ENCODE data around the gene AGL.
"Not testable (repeated sequence)": the region's sequence is repeated elsewhere in the genome, so short reads cannot be mapped to it uniquely, and the experiment has no call there.

AGL gene

DNA sequence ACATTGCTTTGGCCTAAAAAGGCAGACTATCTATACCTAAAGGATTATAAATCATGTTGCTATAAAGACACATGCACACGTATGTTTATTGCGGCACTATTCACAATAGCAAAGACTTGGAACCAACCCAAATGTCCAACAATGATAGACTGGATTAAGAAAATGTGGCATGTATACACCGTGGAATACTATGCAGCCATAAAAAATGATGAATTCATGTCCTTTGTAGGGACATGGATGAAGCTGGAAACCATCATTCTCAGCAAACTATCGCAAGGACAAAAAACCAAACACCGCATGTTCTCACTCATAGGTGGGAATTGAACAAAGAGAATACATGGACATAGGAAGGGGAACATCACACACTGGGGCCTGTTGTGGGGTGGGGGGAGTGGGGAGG, 110.1 kb downstream of the AGL start:
- POLR2A ChIA-PET; H3K36me3 ChIP-seq (ENCODE audit: control insufficient read depth in 2 of 2, insufficient read depth in 1 of 2, low read length in 2 of 2); H3K9me3 ChIP-seq (ENCODE audit: control insufficient read depth, insufficient read depth, low read depth, low read length): not testable (repeated sequence)

GRCh38 chr1:99963041-99963795, 113.1 kb downstream of the AGL start:
- H3K9me3 ChIP-seq (ENCODE audit: control insufficient read depth, insufficient read depth, low read depth, low read length) = no peaks in the 10 kb centered on the region
- POLR2A ChIA-PET = no interaction called here
- TF ChIP-seq ZNF660 (tag by site-specific recombination; IDR thresholded peaks at IDR 0.05) (peak; percentile 63), ZNF76 (tag by site-specific recombination; IDR thresholded peaks at IDR 0.05; ENCODE audit: borderline replicate concordance, low read depth) (no peak)
- H3K4me1 ChIP-seq (ENCODE audit: control insufficient read depth, insufficient read depth, low read length) = no peaks in the 10 kb centered on the region
- no peak overlapping the region for H3K4me3 ChIP-seq (ENCODE audit: low read depth, low read length)
- no peak overlapping the region for H3K27ac ChIP-seq (ENCODE audit: extremely low read depth, low read depth, low read length)
- CTCF ChIA-PET = no interaction called here
- H3K36me3 ChIP-seq (ENCODE audit: control insufficient read depth in 2 of 2, insufficient read depth in 1 of 2, low read length in 2 of 2) = no peaks in the 10 kb centered on the region

More for the DNA sequence above, 110.1 kb downstream of the AGL start:
- CTCF ChIA-PET = interaction anchor here (0.7 kb wide), 1 partner anchor 9 kb away, joined by 4 read pairs; no protein-coding TSS in a partner anchor
- H3K4me3 ChIP-seq (ENCODE audit: low read depth, low read length); H3K4me1 ChIP-seq (ENCODE audit: control insufficient read depth, insufficient read depth, low read length); H3K27ac ChIP-seq (ENCODE audit: extremely low read depth, low read depth, low read length): not testable (repeated sequence)
- peak; percentile 91 for TF ChIP-seq ZNF146 (tag by site-specific recombination; IDR thresholded peaks at IDR 0.05)

DNA sequence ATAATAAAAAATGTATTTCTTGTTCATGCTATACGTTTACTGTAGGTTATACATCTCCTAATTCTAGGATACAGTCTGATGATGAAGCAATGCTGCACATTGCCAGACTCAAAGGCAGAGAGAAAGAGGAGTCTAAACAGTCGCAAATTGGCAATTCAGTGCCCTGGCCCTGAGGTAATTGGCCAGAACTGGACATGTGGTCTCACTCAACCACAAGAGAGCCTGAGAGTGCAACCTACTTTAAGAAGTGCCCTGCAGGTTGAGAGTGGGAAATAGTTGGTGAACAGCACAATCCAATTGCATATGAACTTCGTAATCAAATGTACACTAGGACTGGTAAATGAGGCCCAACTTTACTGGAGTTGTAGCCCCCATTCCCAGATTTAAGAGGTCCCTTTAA, 114.6 kb downstream of the AGL start:
- Histone ChIP-seq H3K4me3 (ENCODE audit: low read depth, low read length) (no peak overlapping the region), H3K27ac (ENCODE audit: extremely low read depth, low read depth, low read length) (no peak overlapping the region), H3K36me3 (ENCODE audit: control insufficient read depth in 2 of 2, insufficient read depth in 1 of 2, low read length in 2 of 2) (no peaks in the 10 kb centered on the region), H3K9me3 (ENCODE audit: control insufficient read depth, insufficient read depth, low read depth, low read length) (no peaks in the 10 kb centered on the region), H3K4me1 (ENCODE audit: control insufficient read depth, insufficient read depth, low read length) (no peaks in the 10 kb centered on the region)
- no peak for TF ChIP-seq SP3 (tag by site-specific recombination; IDR thresholded peaks at IDR 0.05)
- no peak for TF ChIP-seq GFI1B (tag by site-specific recombination; IDR thresholded peaks at IDR 0.05)
- TF ChIP-seq, protein P1, sequence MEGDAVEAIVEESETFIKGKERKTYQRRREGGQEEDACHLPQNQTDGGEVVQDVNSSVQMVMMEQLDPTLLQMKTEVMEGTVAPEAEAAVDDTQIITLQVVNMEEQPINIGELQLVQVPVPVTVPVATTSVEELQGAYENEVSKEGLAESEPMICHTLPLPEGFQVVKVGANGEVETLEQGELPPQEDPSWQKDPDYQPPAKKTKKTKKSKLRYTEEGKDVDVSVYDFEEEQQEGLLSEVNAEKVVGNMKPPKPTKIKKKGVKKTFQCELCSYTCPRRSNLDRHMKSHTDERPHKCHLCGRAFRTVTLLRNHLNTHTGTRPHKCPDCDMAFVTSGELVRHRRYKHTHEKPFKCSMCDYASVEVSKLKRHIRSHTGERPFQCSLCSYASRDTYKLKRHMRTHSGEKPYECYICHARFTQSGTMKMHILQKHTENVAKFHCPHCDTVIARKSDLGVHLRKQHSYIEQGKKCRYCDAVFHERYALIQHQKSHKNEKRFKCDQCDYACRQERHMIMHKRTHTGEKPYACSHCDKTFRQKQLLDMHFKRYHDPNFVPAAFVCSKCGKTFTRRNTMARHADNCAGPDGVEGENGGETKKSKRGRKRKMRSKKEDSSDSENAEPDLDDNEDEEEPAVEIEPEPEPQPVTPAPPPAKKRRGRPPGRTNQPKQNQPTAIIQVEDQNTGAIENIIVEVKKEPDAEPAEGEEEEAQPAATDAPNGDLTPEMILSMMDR (tag by site-specific recombination; IDR thresholded peaks at IDR 0.05) = no peak
- no peak for TF ChIP-seq YY1 (tag by site-specific recombination; IDR thresholded peaks at IDR 0.05)
- no peak for TF ChIP-seq ZNF768 (tag by site-specific recombination; IDR thresholded peaks at IDR 0.05)
- TF ChIP-seq ZNF629 (tag by site-specific recombination; IDR thresholded peaks at IDR 0.05) = no peak
- no peak for TF ChIP-seq ZNF473 (tag by site-specific recombination; IDR thresholded peaks at IDR 0.05)
- TF ChIP-seq KLF7 (tag by site-specific recombination; IDR thresholded peaks at IDR 0.05; ENCODE audit: borderline replicate concordance) = no peak
- no peak for TF ChIP-seq ZNF610 (tag by site-specific recombination; IDR thresholded peaks at IDR 0.05; ENCODE audit: borderline replicate concordance)
- TF ChIP-seq, protein P2, sequence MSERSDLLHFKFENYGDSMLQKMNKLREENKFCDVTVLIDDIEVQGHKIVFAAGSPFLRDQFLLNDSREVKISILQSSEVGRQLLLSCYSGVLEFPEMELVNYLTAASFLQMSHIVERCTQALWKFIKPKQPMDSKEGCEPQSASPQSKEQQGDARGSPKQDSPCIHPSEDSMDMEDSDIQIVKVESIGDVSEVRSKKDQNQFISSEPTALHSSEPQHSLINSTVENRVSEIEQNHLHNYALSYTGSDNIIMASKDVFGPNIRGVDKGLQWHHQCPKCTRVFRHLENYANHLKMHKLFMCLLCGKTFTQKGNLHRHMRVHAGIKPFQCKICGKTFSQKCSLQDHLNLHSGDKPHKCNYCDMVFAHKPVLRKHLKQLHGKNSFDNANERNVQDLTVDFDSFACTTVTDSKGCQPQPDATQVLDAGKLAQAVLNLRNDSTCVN (tag by site-specific recombination; optimal IDR thresholded peaks at IDR 0.05) = no peak
- no peak for TF ChIP-seq ZNF132 (tag by site-specific recombination; IDR thresholded peaks at IDR 0.05; ENCODE audit: borderline replicate concordance)
- ChIA-PET CTCF (no interaction called here), POLR2A (no interaction called here)

DNA sequence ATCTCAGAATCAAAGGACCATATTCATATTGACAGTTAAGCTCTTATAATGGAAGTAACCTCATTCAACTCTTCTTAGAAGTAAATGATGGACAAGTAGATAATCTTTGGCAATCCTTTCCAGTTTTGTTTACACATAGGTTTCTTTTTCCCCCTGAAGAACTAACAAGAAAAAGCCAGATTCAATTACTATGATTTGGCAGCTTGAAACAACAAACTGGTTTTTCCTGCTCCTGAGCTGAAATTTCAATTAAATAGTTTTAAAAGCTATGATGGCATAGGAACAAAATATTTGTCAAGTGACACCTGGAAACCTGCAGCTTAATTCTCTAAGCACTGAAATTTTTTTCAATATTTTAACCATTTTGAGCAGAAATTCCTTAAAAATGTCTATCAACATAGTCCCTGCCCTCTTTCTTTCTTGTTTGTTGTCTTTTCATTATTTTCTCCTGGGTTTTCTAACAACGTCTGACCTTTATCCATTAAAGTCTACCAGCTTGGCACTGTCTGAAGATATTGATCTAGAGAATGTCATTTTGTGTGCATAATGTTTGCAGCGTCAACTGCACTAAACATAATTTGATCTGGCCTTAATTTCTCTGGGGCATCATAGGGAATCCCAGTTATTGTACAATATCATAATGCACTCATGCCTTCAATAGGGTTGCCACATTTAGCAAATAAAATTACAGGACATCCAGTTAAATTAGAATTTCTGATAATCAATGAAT, 115.7 kb downstream of the AGL start:
- TF ChIP-seq ZNF404 (tag by site-specific recombination; IDR thresholded peaks at IDR 0.05) (no peak), ZFHX2 (tag by site-specific recombination; conservative IDR thresholded peaks at IDR 0.05) (no peak), ZNF558 (tag by site-specific recombination; IDR thresholded peaks at IDR 0.05) (no peak), ZNF704 (tag by site-specific recombination; IDR thresholded peaks at IDR 0.05) (no peak), ZNF155 (tag by site-specific recombination; IDR thresholded peaks at IDR 0.05) (no peak), ZNF211 (tag by site-specific recombination; IDR thresholded peaks at IDR 0.05; ENCODE audit: low read depth) (no peak), ZNF658 (tag by site-specific recombination; IDR thresholded peaks at IDR 0.05) (no peak), ZBTB7A (tag by site-specific recombination; IDR thresholded peaks at IDR 0.05; ENCODE audit: low read depth) (no peak)
- Histone ChIP-seq H3K4me1 (ENCODE audit: control insufficient read depth, insufficient read depth, low read length) (no peaks in the 10 kb centered on the region), H3K4me3 (ENCODE audit: low read depth, low read length) (no peak overlapping the region), H3K27ac (ENCODE audit: extremely low read depth, low read depth, low read length) (no peak overlapping the region), H3K36me3 (ENCODE audit: control insufficient read depth in 2 of 2, insufficient read depth in 1 of 2, low read length in 2 of 2) (no peaks in the 10 kb centered on the region), H3K9me3 (ENCODE audit: control insufficient read depth, insufficient read depth, low read depth, low read length) (no peaks in the 10 kb centered on the region)
- CTCF ChIA-PET = no interaction called here
- POLR2A ChIA-PET = no interaction called here
